ENCODE measurements around the gene INPP4B.

Gene INPP4B

DNA sequence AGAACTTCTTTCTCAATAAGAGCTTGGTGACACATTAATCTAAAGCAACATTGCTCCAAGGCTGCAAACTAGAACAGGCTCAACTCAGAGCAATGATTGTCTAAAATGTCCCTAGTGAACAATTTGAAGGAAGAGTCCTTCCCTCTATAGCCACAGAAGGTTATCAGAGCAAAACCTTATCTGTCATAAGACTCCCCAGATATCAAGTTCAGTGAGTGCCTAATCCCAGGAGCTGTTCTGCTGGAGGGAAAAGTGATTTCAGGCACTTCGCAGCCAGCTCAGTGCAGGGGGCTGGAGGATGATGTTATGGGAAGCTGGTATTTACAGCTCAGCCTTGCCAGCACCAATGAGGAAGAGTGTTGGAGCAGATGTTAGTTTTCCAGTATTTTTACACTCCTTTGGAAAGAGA lies 497.5 kb downstream of the INPP4B start:
- no peak for DNase-seq (ENCODE audit: low read depth)

DNA sequence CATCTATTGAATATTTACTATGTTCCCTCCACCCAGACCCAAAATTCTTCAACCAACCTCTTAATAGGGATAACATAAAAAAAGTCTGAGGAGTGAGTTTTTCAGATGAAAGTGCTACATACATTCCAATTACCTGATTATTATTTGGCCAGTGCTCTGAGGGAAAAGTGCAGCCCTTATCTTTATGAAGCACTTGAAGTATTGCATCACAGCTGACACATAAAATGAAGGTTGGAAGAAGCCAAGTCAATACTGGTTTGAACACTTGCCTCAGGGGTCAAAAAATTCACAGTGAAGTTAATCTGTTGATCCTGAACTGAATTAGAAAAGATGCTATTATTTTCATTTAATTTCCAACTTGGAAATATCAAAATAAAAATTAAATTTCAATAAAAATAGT lies 498.9 kb downstream of the INPP4B start:
- no peak for DNase-seq (ENCODE audit: low read depth)

DNA sequence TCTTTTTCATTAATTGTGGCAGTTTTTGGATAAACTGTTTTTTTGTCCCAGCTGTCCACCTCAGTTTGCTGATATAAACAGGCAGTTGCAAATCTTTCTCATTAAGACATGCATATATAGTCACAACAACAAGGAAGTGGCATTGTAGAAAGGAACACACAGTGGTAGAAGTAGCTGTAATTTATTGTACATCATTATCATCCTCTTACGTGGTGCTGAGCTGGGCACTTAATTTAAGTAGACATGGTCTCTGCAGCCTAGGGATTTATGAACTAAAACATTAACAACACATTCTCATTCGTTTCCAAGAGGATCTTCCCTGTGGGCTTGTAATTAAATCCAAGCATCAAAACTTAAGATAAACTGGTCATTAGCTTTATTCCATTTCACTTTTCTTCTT lies 500.2 kb downstream of the INPP4B start:
- no peak for DNase-seq (ENCODE audit: low read depth)

DNA sequence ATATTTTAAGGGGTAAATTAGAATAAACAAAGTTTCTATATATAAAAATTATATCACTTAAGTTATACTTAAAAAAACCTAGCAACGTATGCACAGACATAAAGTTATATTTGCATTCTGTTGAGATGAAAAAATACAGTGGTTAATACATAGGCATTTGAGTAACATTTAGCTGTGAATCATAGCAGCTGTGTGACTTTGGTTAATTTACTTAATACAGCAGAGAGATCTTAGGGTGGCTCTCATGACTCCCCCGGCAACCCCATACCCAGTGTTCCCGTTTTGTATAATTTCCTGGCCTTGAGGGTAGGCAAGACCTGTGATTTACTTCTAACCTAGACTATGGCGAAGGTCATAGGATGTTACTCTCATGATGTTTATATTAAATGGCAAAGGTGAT lies 504.8 kb downstream of the INPP4B start:
- no peak for DNase-seq (ENCODE audit: low read depth)

GRCh38 chr4:142339053-142339452 lies 507.0 kb downstream of the INPP4B start:
- DNase-seq (ENCODE audit: low read depth): no peak

DNA sequence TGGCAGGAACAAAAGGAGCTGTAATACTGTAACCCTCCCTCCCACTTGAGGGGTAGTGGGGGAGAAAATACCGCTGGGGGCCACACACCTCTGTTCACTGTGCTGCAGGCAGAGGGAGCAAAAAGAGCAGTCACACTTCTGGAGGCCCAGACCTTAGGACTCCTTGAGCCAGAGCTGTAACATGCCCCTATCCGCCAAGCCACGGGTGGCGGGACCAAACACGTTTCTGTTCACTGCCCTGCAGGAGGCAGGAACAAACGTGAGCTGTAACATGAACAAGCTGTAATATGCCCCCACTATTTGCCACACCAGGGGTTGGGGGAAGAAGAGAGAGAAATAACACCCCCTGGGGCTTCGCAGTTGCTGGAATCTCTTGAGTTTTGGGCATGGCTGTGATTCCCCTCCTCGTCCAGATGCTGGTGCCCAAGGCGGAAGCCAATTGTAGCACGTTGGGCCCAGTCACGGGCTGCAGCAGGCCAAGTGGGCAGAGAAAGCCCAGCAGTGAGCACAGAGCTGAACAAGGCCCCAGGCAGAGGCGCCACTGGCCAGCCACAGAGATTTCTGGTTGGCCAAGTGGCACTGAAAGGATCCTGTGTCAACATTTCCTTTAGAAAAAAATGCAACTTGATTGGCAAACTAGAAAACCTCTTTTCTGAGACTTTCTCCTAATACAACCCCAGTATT lies 509.7 kb downstream of the INPP4B start:
- no peak for DNase-seq (ENCODE audit: low read depth)

DNA sequence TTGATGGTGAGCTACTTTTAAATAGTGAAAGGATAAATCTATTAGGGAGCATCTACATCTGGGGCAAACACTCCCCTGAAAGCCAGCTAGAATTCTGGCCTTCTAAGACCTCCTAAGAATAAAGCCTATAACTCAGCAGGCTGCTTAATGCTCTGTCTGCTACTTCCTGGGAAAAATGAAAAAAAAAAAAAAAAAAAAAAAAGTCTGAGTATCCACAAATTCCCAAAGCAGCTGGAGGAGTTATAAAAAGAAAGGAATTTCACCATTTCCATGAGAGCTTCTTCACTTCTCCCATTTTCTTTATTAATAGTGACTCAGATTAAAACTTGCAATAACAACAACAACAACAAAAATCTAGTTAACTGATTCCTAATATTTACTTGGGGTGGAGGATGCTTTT lies 511.2 kb downstream of the INPP4B start:
- DNase-seq (ENCODE audit: low read depth): no peak

DNA sequence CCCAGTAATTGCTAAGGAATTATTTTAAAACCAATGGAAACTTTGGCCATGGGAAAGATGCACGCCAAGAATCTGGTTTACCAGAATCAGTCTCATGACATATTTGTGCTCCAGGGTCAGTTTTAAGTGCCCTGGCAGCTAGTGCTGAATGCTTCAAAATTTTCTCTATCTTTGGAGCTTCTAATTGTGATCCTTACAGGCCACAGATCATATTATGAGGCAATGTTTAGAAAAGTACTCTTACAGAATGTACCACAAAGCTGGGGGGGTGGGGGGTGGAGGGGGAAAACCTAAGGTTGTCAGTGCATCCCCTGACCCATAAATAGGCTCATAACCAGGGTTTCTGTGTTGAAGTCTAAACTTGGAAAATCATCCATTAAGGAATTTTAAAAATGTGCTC lies 514.5 kb downstream of the INPP4B start:
- no peak for DNase-seq (ENCODE audit: low read depth)

DNA sequence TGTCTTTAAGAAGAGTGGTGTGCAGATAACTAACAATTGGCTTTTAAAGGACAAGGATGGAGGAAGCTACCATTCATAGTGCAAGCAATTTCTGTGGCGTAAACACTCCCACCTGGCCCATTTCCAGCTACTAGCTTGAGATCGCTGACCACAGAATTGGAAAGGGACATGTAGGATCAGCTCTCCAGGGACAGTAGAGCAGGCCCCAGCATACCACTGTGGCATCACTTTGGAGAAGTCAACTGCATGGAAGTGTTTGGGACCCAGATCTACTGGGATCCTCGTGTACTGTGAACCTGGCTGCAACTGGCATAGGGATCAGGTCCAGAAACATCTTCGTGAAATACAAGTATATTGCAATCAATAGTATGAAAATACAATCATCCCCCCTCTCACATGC lies 515.0 kb downstream of the INPP4B start:
- no peak for DNase-seq (ENCODE audit: low read depth)

DNA sequence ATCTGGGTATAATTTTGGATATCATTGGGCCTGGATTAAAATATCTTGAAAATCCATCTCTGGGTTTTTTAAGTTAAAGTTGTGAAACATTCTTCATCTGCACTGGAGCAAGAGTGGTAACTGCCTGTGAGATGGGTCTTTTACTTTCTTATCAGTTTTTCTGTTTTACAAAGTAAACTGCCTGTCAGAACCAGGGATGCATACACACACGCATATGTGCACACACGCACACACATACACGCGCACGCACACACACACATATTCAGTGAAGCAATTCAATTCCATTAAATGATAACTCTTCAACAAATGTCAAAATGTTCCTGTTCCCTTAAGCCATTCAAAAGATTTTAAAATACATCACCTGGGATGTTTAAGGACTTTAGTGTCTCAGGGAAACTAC lies 515.8 kb downstream of the INPP4B start:
- no peak for DNase-seq (ENCODE audit: low read depth)

DNA sequence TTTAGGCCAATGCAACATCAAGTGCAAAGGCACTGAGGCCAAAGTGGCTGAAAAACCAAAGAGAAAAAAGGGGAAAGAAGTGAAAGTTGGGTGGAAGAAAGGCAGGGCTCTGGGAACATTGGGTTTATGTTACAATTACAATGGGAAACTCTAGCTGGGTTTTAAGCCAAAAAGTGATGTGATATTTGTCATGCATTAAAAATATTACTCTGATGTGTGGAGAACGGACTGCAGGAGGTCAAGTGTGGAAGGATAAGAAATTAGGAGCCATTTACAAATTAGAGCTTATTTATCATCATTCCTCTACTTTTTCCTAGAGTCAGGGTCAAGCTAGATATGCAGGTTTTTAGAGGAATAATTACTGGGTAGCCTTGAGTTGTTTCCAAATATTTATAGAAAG lies 516.8 kb downstream of the INPP4B start:
- DNase-seq (ENCODE audit: low read depth): no peak

DNA sequence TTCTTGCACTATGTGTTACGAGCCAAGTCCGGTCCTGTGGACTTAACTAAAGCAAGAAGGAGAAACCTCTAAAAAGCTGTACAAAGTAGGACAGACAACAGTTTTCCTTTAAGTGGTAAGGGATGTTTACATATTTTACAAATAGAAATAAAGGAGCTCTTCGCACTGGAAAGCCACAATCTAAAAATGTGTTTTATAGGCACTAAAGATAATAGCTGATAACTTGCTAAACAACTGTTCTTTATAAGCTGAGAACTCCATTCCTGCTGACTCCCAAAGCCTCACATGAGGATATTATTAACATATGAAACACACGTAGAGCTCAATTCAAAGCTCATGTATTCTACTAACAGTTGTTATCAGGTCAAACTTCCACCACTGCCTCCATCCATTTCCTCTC lies 519.9 kb downstream of the INPP4B start:
- no peak for DNase-seq (ENCODE audit: low read depth)

- no peak for DNase-seq (ENCODE audit: low read depth)
Observed at GRCh38 chr4:142324572-142324971, 521.5 kb downstream of the INPP4B start.

DNA sequence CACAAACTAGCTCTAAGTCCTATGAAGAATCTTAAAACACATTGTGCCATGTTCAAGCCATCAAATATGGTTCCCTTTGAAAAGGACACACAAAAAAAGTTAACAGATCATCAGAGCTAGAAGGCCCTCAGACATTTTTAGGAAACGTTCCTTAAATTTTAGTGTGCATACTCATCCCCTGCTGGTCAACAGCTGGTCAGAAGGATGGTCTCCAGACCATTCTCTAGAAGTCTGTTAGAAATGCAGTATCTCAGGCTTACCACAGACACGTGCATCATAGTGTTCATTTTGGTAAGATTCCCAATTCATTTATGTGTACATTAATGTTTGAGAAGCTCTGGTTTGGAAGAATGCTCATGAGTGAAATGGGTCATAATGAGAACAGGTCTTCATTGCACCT lies 523.1 kb downstream of the INPP4B start:
- DNase-seq (ENCODE audit: low read depth): no peak

DNA sequence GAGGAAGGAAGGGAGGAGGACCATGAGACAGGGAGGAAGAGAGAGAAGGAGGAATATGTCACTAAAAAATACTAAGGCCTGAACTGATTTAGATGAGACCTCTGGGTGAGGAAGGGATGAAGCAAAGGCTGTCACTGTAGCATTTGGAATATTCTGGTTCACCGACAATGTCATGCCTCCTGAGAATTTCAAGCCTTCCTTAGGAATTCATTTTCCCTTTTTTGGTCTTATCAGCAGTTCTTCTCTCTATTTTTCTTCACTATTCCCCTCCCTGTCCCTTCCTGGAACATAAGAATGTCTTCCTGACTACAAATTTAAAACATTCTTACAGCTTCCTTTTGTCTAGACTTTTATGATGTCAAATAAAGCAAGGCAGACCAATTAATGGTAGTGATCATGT lies 527.8 kb downstream of the INPP4B start:
- no peak for DNase-seq (ENCODE audit: low read depth)

GRCh38 chr4:142316913-142317312 lies 529.2 kb downstream of the INPP4B start:
- DNase-seq (ENCODE audit: low read depth): no peak

GRCh38 chr4:142316025-142316424 lies 530.1 kb downstream of the INPP4B start:
- DNase-seq (ENCODE audit: low read depth): no peak

- no peak for DNase-seq (ENCODE audit: low read depth)
Observed at GRCh38 chr4:142314686-142315085, 531.4 kb downstream of the INPP4B start.

DNA sequence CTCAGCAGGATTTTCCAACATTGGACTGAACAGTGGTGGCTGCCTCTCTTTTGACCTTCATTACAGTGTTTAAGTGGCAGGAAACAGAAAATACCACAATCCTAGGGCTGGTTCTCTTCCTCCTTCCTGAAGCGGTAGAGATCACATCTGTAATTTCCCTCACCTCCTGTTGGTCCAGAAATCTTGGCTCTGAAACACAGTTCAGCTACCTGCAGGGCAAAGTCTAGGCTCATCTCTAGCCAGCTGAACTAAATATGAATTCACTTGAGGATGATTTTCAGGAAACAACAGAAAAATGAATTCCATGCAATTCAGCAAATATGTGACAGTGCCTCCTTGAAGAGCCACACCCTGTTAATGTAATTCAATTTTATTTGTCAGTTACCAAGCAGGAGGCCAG lies 531.9 kb downstream of the INPP4B start:
- DNase-seq (ENCODE audit: low read depth): no peak

- DNase-seq (ENCODE audit: low read depth): no peak
Observed at GRCh38 chr4:142312391-142312790, 533.7 kb downstream of the INPP4B start.

DNA sequence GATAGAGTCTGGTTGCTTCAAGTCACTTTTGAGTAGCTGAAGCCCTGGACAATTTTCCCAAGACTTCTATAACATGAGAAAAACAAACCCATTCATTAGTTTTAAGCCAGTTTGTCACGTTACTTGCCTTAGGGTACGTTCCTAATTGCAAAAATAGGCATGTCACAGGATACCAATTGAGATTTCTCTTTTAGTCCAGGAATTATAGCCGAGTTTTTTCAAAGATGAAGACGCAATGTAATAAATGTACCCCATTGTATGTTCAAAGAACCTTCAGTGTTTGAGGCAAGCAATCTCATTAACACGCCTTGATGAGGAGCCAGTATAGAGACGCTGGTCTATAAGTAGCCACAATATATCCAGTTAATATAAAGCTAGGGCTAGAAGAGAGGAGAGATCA lies 534.2 kb downstream of the INPP4B start:
- no peak for DNase-seq (ENCODE audit: low read depth)

- DNase-seq (ENCODE audit: low read depth): no peak
Observed at GRCh38 chr4:142309772-142310171, 536.3 kb downstream of the INPP4B start.

DNA sequence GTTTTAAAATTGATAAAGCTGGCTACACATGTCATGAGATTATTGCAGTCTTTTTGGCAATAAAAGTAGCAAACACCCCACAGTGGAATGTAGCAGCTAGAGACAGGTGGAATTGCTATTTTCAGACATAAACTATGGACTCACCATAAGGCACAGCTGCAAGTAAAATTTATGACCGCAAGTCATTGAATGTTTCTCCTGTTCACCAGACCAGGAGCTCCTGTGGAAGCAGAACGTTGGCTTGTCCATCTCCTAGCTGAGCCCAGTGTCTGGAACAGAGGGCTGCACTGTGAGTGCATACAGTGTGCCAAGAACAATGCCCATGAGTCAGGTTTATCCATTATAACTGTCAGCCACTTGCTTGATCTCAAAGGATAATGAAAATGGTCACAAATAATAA lies 538.2 kb downstream of the INPP4B start:
- DNase-seq (ENCODE audit: low read depth): no peak

DNA sequence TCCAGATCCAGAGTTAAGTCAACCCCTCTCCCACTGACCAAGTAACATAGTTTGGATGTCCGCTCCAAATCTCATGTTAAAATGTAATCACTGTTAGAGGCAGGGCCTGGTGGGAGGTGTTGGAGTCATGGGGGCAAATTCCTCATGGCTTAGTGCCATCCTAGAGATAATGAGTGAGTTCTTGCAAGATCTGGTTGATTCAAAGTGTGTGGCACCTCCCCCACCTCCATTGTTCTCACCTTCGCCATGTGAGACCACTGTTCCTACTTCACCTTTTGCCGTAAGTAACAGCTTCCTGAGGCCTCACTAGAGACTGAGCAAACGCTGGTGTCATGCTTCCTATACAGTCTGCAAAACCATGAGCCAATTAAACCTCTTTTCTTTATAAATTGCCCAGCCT lies 548.8 kb downstream of the INPP4B start:
- DNase-seq (ENCODE audit: low read depth): no peak

- DNase-seq (ENCODE audit: low read depth): no peak
Observed at GRCh38 chr4:142293536-142293935, 552.6 kb downstream of the INPP4B start.

Data from stimulated activated CD8-positive, alpha-beta memory T cell treated with anti-CD3 and anti-CD28 coated beads, Interleukin-4, amount 100 ng/mL, for 24 hours (primary cell).